ENCODE data around the gene NR4A2.
"Not testable (repeated sequence)": the region's sequence is repeated elsewhere in the genome, so short reads cannot be mapped to it uniquely, and the experiment has no call there.

The NR4A2 gene

GRCh38 chr2:156305121-156305520, 27.4 kb downstream of the NR4A2 start:
- no peaks in the 10 kb centered on the region for H4K20me1 ChIP-seq (ENCODE audit: low read depth, low read length)
- H3K27me3 ChIP-seq (ENCODE audit: low read length): no peaks in the 10 kb centered on the region
- H3F3A ChIP-seq (ENCODE audit: insufficient read depth): no peaks in the 10 kb centered on the region
- H2AFZ ChIP-seq (ENCODE audit: low read depth, low read length, severe bottlenecking): no peak overlapping the region
- no peak for TF ChIP-seq CTCF (IDR thresholded peaks at IDR 0.05; ENCODE audit: insufficient read depth, low read length, poor library complexity, severe bottlenecking)
- no peak for TF ChIP-seq EZH2phosphoT487 (conservative IDR thresholded peaks at IDR 0.05; ENCODE audit: low read length)
- no peaks in the 10 kb centered on the region for H3K9me2 ChIP-seq (replicated peaks; ENCODE audit: insufficient read depth, low read length)
- H3K36me3 ChIP-seq (ENCODE audit: low read length): no peaks in the 10 kb centered on the region
- H3K79me2 ChIP-seq (ENCODE audit: insufficient read depth, low read length): no peaks in the 10 kb centered on the region
- H3K27ac ChIP-seq (ENCODE audit: low read depth, low read length): no peak overlapping the region
- no peak overlapping the region for H3K4me3 ChIP-seq (ENCODE audit: insufficient read depth, low read length, poor library complexity, severe bottlenecking)
- no peak overlapping the region for H3K9ac ChIP-seq (ENCODE audit: low read length)
- no peak overlapping the region for H3K4me2 ChIP-seq (ENCODE audit: low read depth, low read length, poor library complexity, severe bottlenecking)
- H3K9me3 ChIP-seq (ENCODE audit: insufficient read depth, low read length): no peaks in the 10 kb centered on the region

GRCh38 chr2:156300337-156300736, 32.2 kb downstream of the NR4A2 start:
- TF ChIP-seq EZH2phosphoT487 (conservative IDR thresholded peaks at IDR 0.05; ENCODE audit: low read length): no peak
- no peak for TF ChIP-seq CTCF (IDR thresholded peaks at IDR 0.05; ENCODE audit: insufficient read depth, low read length, poor library complexity, severe bottlenecking)
- no peaks in the 10 kb centered on the region for H4K20me1 ChIP-seq (ENCODE audit: low read depth, low read length)
- H3K4me3 ChIP-seq (ENCODE audit: insufficient read depth, low read length, poor library complexity, severe bottlenecking): no peak overlapping the region
- H3K79me2 ChIP-seq (ENCODE audit: insufficient read depth, low read length): no peaks in the 10 kb centered on the region
- H3K36me3 ChIP-seq (ENCODE audit: low read length): no peaks in the 10 kb centered on the region
- H2AFZ ChIP-seq (ENCODE audit: low read depth, low read length, severe bottlenecking): no peak overlapping the region
- no peak overlapping the region for H3K9ac ChIP-seq (ENCODE audit: low read length)
- no peaks in the 10 kb centered on the region for H3K27me3 ChIP-seq (ENCODE audit: low read length)
- H3K4me2 ChIP-seq (ENCODE audit: low read depth, low read length, poor library complexity, severe bottlenecking): no peak overlapping the region
- no peaks in the 10 kb centered on the region for H3K9me3 ChIP-seq (ENCODE audit: insufficient read depth, low read length)
- no peak overlapping the region for H3K27ac ChIP-seq (ENCODE audit: low read depth, low read length)
- H3K9me2 ChIP-seq (replicated peaks; ENCODE audit: insufficient read depth, low read length): no peaks in the 10 kb centered on the region
- no peaks in the 10 kb centered on the region for H3F3A ChIP-seq (ENCODE audit: insufficient read depth)

DNA sequence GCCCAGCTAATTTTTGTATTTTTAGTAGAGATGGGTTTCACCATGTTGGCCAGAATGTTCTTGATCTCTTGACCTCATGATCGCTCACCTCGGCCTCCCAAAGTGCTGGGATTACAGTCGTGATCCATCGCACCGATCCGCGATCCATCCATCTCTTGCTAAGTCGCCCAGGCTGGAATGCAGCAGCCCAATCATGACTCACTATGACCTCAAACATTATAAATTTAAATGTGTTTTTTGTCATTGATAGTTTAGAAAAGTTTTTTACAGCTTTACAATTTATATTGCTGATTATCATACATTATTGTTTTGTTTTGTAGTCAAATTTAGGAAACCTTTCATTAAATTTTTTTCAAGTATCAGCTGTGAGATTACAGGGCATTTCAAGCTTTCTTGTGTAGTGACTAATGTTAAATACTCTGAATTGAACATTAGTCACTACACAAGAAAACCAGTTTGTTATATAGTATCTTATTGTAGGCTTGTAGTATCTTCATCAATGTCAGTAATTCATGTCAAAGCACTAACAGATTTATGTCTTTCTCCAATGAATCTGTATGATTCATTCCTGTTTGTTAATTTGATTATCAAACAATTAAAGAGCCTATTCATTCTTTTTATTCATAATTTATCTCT, 37.5 kb downstream of the NR4A2 start:
- Histone ChIP-seq H3K9ac (ENCODE audit: low read length) (no peak overlapping the region), H3K27me3 (ENCODE audit: low read length) (no peaks in the 10 kb centered on the region), H3F3A (ENCODE audit: insufficient read depth) (no peaks in the 10 kb centered on the region), H4K20me1 (ENCODE audit: low read depth, low read length) (no peaks in the 10 kb centered on the region), H3K79me2 (ENCODE audit: insufficient read depth, low read length) (no peaks in the 10 kb centered on the region), H3K4me2 (ENCODE audit: low read depth, low read length, poor library complexity, severe bottlenecking) (no peak overlapping the region), H3K9me2 (replicated peaks; ENCODE audit: insufficient read depth, low read length) (no peaks in the 10 kb centered on the region), H3K4me3 (ENCODE audit: insufficient read depth, low read length, poor library complexity, severe bottlenecking) (no peak overlapping the region), H3K27ac (ENCODE audit: low read depth, low read length) (no peak overlapping the region), H3K9me3 (ENCODE audit: insufficient read depth, low read length) (no peaks in the 10 kb centered on the region), H2AFZ (ENCODE audit: low read depth, low read length, severe bottlenecking) (no peak overlapping the region), H3K36me3 (ENCODE audit: low read length) (no peaks in the 10 kb centered on the region)
- no peak for TF ChIP-seq CTCF (IDR thresholded peaks at IDR 0.05; ENCODE audit: insufficient read depth, low read length, poor library complexity, severe bottlenecking)
- no peak for TF ChIP-seq EZH2phosphoT487 (conservative IDR thresholded peaks at IDR 0.05; ENCODE audit: low read length)

DNA sequence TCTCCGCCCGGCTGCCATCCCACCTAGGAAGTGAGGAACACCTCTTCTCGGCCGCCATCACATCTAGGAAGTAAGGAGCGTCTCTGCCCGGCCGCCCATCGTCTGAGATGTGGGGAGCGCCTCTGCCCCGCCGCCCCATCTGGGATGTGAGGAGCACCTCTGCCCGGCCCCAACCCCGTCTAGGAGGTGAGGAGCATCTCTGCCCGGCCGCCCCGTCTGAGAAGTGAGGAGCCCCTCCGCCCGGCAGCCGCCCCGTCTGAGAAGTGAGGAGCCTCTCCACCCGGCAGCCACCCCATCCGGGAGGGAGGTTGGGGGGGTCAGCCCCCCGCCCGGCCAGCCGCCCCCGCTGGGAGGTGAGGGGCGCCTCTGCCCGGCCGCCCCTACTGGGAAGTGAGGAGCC, 39.1 kb downstream of the NR4A2 start:
- H3F3A ChIP-seq (ENCODE audit: insufficient read depth); H3K9ac ChIP-seq (ENCODE audit: low read length); H3K9me2 ChIP-seq (replicated peaks; ENCODE audit: insufficient read depth, low read length); H3K27me3 ChIP-seq (ENCODE audit: low read length); H2AFZ ChIP-seq (ENCODE audit: low read depth, low read length, severe bottlenecking); H3K79me2 ChIP-seq (ENCODE audit: insufficient read depth, low read length); H3K4me3 ChIP-seq (ENCODE audit: insufficient read depth, low read length, poor library complexity, severe bottlenecking); H4K20me1 ChIP-seq (ENCODE audit: low read depth, low read length); H3K4me2 ChIP-seq (ENCODE audit: low read depth, low read length, poor library complexity, severe bottlenecking); H3K9me3 ChIP-seq (ENCODE audit: insufficient read depth, low read length); H3K36me3 ChIP-seq (ENCODE audit: low read length); H3K27ac ChIP-seq (ENCODE audit: low read depth, low read length): not testable (repeated sequence)
